Activated T-helper 17 cell treated with anti-CD3 and anti-CD28 coated beads, Interleukin-2, amount 50 U/mL, for 72 hours (primary cell): ENCODE measurements around the gene FOXA2. TPM values are rescaled to one million over a fixed set of nuclear protein-coding genes. Genes with fewer than 3 reads are reported as not detected.
"Not testable (repeated sequence)": the region's sequence is repeated elsewhere in the genome, so short reads cannot be mapped to it uniquely, and the experiment has no call there.

Experiments
- ATAC-seq: fragments of 150-1000 bp; cut with Tn5 transposase; replicated peaks from 2 replicates; pipeline ENCODE4 v1.10.0; 2021; ENCODE audit warnings: mild to moderate bottlenecking, moderate library complexity
- H3K27ac Mint-ChIP-seq: one replicate; pipeline ENCODE4 v1.8.0; 2022; ENCODE audit warnings: mixed read lengths
- H3K27me3 Mint-ChIP-seq: one replicate; pipeline ENCODE4 v1.8.0; 2022; ENCODE audit warnings: mixed read lengths
- H3K36me3 Mint-ChIP-seq: one replicate; pipeline ENCODE4 v1.8.0; 2022; ENCODE audit warnings: low read depth, mild to moderate bottlenecking, mixed read lengths
- H3K4me1 Mint-ChIP-seq: one replicate; pipeline ENCODE4 v1.8.0; 2022; ENCODE audit warnings: mixed read lengths
- H3K4me3 Mint-ChIP-seq: one replicate; pipeline ENCODE4 v1.8.0; 2022; ENCODE audit warnings: mild to moderate bottlenecking, mixed read lengths
- H3K9me3 Mint-ChIP-seq: one replicate; pipeline ENCODE4 v1.8.0; 2022; ENCODE audit warnings: mixed read lengths
- total RNA-seq, 2 donors: library from RNA; stranded (reverse); gene quantifications; one replicate each; pipeline ENCODE4 v1.2.3, GENCODE V29; 2022

The FOXA2 gene
- total RNA-seq, 2 donors from 2014 or later, result not detected

DNA sequence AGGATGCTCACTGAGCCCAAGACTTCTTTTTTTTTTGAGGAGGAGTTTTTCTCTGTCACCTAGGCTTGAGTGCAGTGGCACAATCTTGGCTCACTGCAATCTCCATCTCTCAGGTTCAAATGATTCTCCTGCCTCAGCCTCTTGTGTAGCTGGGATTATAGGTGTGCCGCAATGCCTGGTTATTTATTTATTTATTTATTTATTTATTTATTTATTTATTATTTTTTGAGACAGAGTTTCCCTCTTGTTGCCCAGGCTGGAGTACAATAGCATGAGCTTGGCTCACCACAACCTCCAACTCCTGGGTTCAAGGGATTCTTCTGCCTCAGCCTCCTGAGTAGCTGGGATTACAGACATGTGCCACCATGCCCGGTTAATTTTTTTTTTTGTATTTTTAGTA is 14.9 kb upstream of the FOXA2 start:
- H3K36me3 Mint-ChIP-seq, H3K27me3 Mint-ChIP-seq, H3K4me3 Mint-ChIP-seq, H3K9me3 Mint-ChIP-seq, H3K4me1 Mint-ChIP-seq, H3K27ac Mint-ChIP-seq, ATAC-seq: not testable (repeated sequence)

DNA sequence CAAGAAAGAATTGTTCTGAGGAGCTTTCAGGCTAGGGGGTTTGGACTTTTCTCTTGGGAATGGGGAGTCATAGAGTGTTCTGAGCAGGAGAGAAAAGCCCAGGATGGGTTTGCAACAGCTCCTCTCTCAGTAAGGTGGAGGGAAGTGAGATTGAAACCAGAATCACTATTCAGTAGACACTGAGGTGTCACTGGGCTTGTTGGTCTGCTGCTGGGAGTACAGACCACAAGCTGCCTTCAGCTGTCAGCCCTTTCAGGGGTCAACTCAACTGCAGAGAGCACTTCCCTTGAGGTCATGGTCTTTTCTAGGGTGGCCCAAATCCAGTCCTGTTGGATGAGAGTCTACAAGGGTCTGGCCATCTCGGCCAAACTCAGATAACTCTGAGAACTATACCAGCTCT is 12.9 kb upstream of the FOXA2 start:
- Mint-ChIP-seq H3K4me3 (no peak overlapping the region), H3K36me3 (no peaks in the 10 kb centered on the region), H3K4me1 (no peaks in the 10 kb centered on the region), H3K27me3 (peaks cover 7% of the 10 kb centered on the region), H3K9me3 (no peaks in the 10 kb centered on the region), H3K27ac (no peak overlapping the region)
- ATAC-seq, result no peak

DNA sequence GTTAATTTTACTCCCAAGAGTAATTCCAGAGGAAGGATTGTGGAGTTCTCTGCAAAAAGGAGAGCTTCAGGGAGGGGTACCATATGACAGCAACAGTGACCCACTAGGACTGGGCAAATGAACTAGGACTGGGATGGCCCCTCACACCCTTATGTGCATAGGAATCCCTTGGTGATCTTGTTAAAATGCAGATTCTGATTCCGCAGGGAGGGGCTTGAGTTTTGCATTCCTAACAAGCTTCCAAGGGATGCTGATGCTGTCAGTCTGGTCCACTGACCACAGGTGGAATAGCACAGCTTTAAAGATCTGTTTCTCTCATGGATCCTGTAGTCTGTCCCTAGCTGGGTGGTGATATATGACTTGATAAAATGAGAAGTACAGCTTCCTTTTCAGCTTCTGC is 6.3 kb upstream of the FOXA2 start:
- peaks cover 30% of the 10 kb centered on the region for H3K27me3 Mint-ChIP-seq
- no peaks in the 10 kb centered on the region for H3K9me3 Mint-ChIP-seq
- no peaks in the 10 kb centered on the region for H3K36me3 Mint-ChIP-seq
- no peak overlapping the region for H3K4me3 Mint-ChIP-seq
- no peak overlapping the region for H3K27ac Mint-ChIP-seq
- ATAC-seq, result no peak
- no peaks in the 10 kb centered on the region for H3K4me1 Mint-ChIP-seq

DNA sequence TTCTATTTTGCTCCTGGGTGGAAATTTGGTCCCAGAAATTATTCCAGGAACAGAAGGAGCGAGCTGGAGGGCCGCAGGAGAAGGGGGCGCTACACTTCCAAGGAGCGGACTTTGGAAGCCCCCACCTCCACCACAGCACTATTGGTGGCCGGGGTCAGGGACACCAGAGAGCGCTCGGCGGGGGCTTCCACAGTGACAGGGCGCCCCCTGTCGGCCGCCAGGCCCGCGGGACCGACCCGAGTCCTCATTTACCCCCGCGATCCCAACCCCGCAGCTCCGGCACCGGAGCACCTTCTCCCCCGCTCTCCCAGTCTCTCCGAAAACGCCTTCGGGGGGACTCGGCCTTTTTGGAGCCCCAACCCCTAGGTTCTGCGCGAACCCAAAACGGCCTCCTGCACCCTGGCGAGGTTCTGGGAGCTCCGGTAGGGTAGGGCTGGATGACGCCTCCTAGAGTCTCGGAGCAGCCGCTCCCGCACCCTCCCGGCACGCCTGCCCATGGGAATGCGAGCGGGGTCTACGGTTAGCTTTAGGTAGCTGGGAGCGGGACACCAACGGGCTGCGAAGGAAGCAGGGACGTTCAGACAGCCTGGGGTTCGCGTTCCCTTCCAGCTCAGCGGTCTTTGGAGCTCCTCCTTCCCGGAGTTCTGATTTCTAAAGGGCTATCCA is 2.4 kb upstream of the FOXA2 start:
- no peaks in the 10 kb centered on the region for H3K36me3 Mint-ChIP-seq
- ATAC-seq, result no peak
- no peak overlapping the region for H3K27ac Mint-ChIP-seq
- no peaks in the 10 kb centered on the region for H3K4me1 Mint-ChIP-seq
- H3K4me3 Mint-ChIP-seq, result no peak overlapping the region
- H3K9me3 Mint-ChIP-seq, result no peaks in the 10 kb centered on the region
- H3K27me3 Mint-ChIP-seq, result peaks cover 30% of the 10 kb centered on the region

DNA sequence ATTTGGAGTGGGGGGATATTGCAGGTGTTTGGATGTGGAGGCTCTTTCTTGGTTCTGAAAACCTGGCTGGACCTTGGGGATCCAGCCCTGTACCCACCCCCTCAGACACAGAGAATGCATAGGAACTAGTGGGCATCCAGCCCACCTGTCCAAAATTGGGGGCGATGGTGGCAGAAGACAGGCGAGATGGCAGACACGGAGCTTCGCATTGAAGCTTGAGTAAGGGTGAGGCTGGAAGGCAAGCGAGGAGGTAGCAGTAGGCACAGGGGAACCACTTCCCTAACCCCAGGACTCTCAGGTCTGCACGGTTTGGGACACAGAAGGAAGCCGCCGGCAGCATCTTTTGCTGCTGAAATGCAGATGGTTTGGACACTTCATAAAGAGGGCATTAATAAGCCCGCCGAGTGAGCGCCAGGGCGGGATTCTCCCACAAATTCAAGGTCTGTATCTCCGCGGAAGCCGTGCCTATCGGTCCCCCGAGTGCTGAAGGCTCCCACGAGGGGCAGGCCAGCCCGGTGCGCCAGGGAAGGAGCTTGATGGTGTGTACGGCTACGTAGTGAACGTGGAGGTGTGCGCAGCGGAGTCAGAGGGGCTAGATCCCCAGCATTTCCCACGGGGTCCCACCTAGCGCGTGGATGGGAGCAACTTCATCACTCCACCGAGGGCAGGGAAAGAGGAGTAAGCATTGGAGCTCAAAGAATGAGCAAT is 1.6 kb upstream of the FOXA2 start:
- Mint-ChIP-seq H3K4me3 (no peak overlapping the region), H3K27me3 (peaks cover 38% of the 10 kb centered on the region), H3K36me3 (no peaks in the 10 kb centered on the region), H3K27ac (no peak overlapping the region), H3K4me1 (no peaks in the 10 kb centered on the region), H3K9me3 (no peaks in the 10 kb centered on the region)
- no peak for ATAC-seq

DNA sequence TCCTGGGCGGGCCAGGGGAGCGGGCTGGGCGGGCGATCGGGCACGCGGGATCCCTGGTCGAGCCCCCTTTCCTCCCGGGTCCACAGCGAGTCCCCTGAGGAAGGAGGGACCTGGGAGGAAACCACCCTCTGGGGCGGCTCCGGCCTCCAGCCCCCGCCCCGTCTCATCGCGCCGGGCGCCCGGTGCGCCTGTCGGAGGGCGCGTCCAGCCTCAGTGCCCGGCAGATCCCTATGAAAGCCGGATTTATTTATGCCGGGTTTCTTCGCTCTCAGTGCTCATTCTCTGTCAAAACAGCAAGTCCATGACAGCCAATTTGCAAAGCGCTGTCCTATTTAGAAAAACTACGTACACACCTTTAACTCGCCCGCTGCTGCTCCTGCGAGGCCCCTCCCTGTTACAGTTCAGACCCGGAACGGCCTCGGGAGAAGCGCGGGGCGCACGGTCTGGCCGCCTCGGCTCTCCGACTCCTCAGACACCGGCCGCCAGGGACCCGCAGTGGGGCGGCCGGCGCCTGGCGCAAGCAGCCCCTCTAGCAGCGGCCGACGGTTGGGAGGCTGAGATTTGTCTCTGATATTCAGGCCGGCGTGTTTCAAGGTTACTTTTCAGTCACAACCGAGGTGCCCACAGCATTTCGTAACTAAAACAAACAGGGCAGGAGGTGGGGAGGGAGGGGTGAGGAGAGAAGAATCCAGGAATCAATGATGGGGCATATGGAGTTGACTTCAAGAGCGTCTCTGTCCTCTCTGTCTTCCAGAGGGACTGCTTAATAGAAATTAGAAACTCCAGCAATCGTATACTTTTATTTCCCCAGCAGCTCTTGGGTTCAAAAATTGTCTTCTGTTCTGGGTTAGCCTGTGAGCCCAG is 782 bp upstream of the FOXA2 start:
- Mint-ChIP-seq H3K27ac (no peak overlapping the region), H3K9me3 (no peaks in the 10 kb centered on the region), H3K27me3 (peaks cover 45% of the 10 kb centered on the region), H3K36me3 (no peaks in the 10 kb centered on the region), H3K4me1 (no peaks in the 10 kb centered on the region), H3K4me3 (no peak overlapping the region)
- no peak for ATAC-seq

DNA sequence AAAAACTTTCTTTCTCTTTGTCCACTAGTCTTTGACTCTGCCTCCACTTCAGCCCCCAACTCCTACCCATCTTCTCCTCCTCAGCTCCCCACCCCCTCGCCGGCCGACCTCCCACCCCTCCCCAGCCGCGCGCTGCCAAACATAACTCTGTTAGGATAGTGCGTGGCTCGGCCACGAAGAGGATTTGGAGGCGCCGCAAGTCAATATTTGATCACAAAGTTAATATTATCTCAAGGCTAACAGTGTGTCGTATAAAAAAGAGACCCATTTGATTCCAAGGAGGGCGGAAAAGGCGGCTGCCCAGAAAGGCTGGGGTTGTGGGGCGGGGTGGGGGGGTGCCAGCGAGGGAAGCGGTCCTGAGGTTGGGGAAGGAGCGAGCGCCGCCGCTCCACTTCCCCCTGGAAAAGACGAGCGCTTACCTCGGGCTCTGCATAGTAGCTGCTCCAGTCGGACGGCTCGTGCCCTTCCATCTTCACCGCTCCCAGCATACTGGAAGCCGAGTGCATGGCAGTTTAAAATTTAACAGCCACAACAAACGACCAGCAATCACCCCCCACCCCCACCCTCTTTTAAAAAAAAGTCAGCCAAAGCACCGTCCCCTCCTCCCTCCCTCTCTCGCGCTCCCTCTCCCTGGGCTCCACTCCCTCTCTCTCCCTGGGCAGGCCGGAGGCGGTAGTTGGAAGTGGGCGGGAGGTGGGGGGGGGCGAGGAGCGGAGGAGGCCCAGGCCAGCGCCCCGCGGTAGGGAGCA is 425 bp downstream of the FOXA2 start:
- H3K36me3 Mint-ChIP-seq, result no peaks in the 10 kb centered on the region
- no peak for ATAC-seq
- no peaks in the 10 kb centered on the region for H3K9me3 Mint-ChIP-seq
- no peaks in the 10 kb centered on the region for H3K4me1 Mint-ChIP-seq
- H3K27me3 Mint-ChIP-seq, result peaks cover 40% of the 10 kb centered on the region
- H3K4me3 Mint-ChIP-seq, result no peak overlapping the region
- H3K27ac Mint-ChIP-seq, result no peak overlapping the region

DNA sequence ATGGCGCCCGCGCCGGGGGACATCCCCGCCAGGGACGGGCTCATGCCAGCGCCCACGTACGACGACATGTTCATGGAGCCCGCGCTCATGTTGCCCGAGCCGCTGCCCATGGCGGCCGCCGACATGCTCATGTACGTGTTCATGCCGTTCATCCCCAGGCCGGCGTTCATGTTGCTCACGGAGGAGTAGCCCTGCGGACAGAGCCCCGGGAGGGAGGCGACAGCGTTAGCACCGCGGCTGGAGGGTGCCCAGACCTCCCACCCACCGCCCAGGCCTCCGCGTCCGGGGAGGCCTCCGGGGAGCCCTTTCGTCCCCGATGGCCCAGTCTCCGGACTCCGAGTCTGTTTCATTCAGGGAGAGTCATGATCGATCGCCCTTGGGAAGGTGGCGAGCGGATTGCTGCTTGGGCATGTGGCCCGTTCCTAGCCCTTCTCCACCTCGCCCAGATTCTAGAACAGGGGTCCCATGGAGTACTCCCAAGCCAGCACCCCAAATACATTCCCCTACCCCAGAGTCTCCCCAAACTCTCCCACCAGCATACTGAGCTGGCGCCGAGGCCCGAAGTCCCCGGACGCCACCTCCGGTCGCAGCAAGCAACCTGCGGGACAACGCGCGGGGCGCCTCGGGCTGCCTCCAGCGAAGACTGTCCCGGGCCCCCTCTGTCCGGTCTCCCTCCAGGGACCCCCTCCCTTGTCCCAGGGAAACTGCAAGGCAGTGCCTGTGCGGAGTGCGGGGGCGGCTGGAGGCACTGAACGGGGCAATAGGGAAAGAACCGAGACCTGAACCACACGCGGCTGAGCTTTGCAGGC is 1.2 kb downstream of the FOXA2 start:
- ATAC-seq, result no peak
- Mint-ChIP-seq H3K36me3 (no peaks in the 10 kb centered on the region), H3K9me3 (no peaks in the 10 kb centered on the region), H3K27me3 (peaks cover 43% of the 10 kb centered on the region), H3K4me3 (no peak overlapping the region), H3K4me1 (no peaks in the 10 kb centered on the region), H3K27ac (no peak overlapping the region)

DNA sequence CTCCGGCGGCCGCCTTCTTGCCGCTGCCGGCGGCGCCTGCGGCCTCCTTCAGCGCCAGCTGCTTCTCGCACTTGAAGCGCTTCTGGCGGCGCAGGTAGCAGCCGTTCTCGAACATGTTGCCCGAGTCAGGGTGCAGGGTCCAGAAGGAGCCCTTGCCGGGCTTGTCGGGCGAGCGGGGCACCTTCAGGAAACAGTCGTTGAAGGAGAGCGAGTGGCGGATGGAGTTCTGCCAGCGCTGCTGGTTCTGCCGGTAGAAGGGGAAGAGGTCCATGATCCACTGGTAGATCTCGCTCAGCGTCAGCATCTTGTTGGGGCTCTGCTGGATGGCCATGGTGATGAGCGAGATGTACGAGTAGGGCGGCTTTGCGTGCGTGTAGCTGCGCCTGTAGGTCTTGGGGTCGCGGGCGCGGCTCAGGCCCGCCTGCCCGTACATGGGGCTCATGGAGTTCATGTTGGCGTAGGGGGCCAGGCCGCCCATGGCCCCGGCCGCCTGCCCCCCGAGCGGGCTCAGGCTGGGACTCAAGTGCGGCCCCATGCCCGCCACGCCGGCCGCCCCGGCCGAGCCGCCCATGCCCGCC is 1.9 kb downstream of the FOXA2 start:
- no peak for ATAC-seq
- no peaks in the 10 kb centered on the region for H3K4me1 Mint-ChIP-seq
- H3K9me3 Mint-ChIP-seq, result no peaks in the 10 kb centered on the region
- H3K4me3 Mint-ChIP-seq, result no peak overlapping the region
- no peak overlapping the region for H3K27ac Mint-ChIP-seq
- peaks cover 44% of the 10 kb centered on the region for H3K27me3 Mint-ChIP-seq
- no peaks in the 10 kb centered on the region for H3K36me3 Mint-ChIP-seq

DNA sequence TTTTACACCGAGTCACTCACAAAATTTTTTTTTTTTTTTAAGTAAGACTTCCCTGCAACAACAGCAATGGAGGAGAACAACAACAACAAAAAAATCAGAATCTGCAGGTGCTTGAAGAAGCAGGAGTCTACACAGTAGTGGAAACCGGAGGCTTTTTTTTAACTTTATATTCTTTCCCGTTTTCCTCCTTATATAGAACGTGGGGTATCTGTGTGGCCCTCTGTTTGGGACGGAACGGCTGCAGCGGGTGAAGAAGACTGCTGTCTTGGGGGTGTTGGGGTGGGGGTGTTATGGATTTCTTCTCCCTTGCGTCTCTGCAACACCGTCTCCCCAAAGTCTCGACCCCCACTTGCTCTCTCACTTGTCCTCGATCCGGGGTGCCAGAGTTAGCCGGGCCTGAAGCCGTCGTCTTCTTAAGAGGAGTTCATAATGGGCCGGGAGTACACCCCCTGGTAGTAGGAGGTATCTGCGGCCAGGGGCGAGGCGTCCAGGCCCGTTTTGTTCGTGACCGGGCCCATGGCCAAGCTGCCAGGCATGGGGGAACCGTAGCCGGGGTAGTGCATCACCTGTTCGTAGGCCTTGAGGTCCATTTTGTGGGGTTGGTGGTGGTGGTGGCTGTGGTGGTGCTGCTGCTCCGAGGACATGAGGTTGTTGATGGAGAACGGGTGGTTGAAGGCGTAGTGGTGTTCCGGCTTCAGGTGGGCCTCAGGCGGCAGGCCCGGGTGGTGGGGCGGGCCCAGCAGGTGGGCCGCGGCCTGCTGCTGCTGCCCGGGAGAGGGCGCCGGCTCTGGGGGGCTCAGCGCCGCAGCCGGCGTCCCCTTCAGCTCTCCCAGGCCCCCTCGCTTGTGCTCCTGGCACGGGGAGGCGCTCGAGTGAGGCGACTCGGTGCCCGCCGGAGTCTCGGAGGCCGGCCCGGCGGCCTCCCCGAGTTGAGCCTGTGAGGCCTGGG is 2.7 kb downstream of the FOXA2 start:
- H3K4me1 Mint-ChIP-seq, result no peaks in the 10 kb centered on the region
- no peak overlapping the region for H3K4me3 Mint-ChIP-seq
- no peak overlapping the region for H3K27ac Mint-ChIP-seq

DNA sequence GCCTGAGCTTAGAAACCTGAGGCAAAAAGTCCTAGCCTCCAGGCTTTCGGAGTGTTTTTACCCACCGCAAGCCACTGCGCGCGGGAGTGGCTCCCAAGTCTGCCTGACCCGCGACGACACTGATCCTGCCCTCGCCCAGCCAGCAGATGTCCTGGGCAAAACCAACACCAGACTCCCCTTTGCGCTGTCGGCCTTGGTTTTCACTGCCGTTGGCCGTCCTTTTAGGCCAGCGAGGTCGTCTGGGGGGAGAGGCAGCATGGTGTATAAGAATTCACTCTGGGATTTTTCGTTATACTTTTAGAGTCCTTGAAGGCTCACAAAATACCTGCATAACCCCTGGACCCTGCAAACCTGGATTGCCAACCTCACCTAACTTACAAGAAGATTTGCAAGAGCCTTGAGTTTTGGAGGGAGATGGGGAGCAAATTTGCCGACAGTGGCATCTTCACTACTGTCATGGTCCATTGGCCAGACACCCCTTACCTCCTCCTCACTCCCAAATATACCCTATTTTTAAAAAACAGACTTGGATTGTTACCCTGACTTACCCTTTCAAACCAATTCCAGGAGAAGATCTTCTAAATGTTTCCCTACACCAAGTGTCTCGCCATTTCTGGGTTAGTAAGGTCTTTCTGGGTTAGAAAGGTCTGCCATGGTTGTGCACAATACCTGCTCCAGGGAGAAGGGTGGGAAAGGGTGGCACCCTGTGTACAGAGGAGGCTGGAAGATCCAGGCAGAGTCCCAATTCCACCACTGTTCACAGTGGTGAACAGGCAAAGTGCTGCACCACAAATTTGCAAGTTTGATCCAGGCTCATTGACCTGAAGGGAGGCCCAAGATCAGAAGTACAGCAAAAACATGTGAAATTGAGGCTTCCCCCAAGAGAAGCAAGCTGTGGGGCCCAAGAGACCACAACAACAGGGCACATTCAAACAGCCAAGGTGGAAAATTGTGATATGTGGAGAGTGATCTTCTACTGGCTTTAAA is 4.4 kb downstream of the FOXA2 start:
- ATAC-seq, result no peak
- Mint-ChIP-seq H3K4me1 (no peaks in the 10 kb centered on the region), H3K27me3 (peaks cover 40% of the 10 kb centered on the region), H3K36me3 (no peaks in the 10 kb centered on the region), H3K27ac (no peak overlapping the region), H3K9me3 (no peaks in the 10 kb centered on the region), H3K4me3 (no peak overlapping the region)

More for the DNA sequence above, 2.7 kb downstream of the FOXA2 start:
- Mint-ChIP-seq H3K36me3 (no peaks in the 10 kb centered on the region), H3K9me3 (no peaks in the 10 kb centered on the region), H3K27me3 (peaks cover 38% of the 10 kb centered on the region)
- no peak for ATAC-seq

DNA sequence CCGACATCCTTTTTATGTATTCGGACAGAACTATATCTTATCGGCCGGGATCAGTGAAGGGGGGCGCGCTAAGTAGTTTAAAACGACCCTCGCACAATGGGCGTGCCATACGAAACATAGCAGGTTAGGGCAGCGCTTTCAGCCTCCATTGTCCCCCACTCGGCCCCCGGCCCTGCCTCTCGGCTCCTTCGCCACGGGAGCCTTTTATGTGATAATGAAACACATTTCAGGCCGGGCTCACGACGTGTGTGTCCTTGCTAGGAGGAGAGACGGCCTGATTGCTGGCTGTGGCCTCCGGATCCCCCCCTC is 5.3 kb downstream of the FOXA2 start:
- peaks cover 45% of the 10 kb centered on the region for H3K27me3 Mint-ChIP-seq
- no peak overlapping the region for H3K27ac Mint-ChIP-seq

More for the DNA sequence above, 5.3 kb downstream of the FOXA2 start:
- Mint-ChIP-seq H3K4me1 (no peaks in the 10 kb centered on the region), H3K36me3 (no peaks in the 10 kb centered on the region), H3K9me3 (no peaks in the 10 kb centered on the region), H3K4me3 (no peak overlapping the region)
- no peak for ATAC-seq
